Measurements from ENCODE around the gene EMX2. TPM values are rescaled to one million over a fixed set of nuclear protein-coding genes. Genes with fewer than 3 reads are reported as not detected.

EMX2 gene
- total RNA-seq, 1 donor from 2014 or later: 24.7 TPM

- Mint-ChIP-seq H3K9me3 (no peaks in the 10 kb centered on the region), H3K4me3 (peak overlapping the region; percentile 91), H3K36me3 (peaks cover 28% of the 10 kb centered on the region), H3K27me3 (peaks cover 82% of the 10 kb centered on the region), H3K27ac (peak overlapping the region; percentile 94), H3K4me1 (ENCODE audit: unreplicated experiment) (peaks cover 35% of the 10 kb centered on the region)
- TF ChIP-seq CTCF (conservative IDR thresholded peaks at IDR 0.05): no peak
- no peak for DNase-seq (ENCODE audit: extremely low spot score, unreplicated experiment)
Observed at GRCh38 chr10:117544004-117544701, 1.6 kb downstream of the EMX2 start.

- no peak for DNase-seq (ENCODE audit: extremely low spot score, unreplicated experiment)
- Mint-ChIP-seq H3K9me3 (no peaks in the 10 kb centered on the region), H3K27ac (peak overlapping the region; percentile 94), H3K4me1 (ENCODE audit: unreplicated experiment) (peaks cover 35% of the 10 kb centered on the region), H3K27me3 (peaks cover 83% of the 10 kb centered on the region), H3K36me3 (peaks cover 30% of the 10 kb centered on the region), H3K4me3 (peak overlapping the region; percentile 91)
- no peak for TF ChIP-seq CTCF (conservative IDR thresholded peaks at IDR 0.05)
Observed at GRCh38 chr10:117544711-117545140, 2.2 kb downstream of the EMX2 start.

- Mint-ChIP-seq H3K4me1 (ENCODE audit: unreplicated experiment) (peaks cover 39% of the 10 kb centered on the region), H3K9me3 (no peaks in the 10 kb centered on the region), H3K4me3 (peak overlapping the region; percentile 92), H3K27ac (peak overlapping the region; percentile 94), H3K27me3 (peaks cover 83% of the 10 kb centered on the region), H3K36me3 (peaks cover 30% of the 10 kb centered on the region)
- TF ChIP-seq CTCF (conservative IDR thresholded peaks at IDR 0.05): no peak
- DNase-seq (ENCODE audit: extremely low spot score, unreplicated experiment): no peak
Observed at GRCh38 chr10:117545141-117546019, 2.8 kb downstream of the EMX2 start.

GRCh38 chr10:117546020-117546580, 3.6 kb downstream of the EMX2 start:
- no peaks in the 10 kb centered on the region for H3K9me3 Mint-ChIP-seq
- no peak for DNase-seq (ENCODE audit: extremely low spot score, unreplicated experiment)
- peaks cover 30% of the 10 kb centered on the region for H3K36me3 Mint-ChIP-seq
- TF ChIP-seq CTCF (conservative IDR thresholded peaks at IDR 0.05): no peak
- H3K4me1 Mint-ChIP-seq (ENCODE audit: unreplicated experiment): peaks cover 39% of the 10 kb centered on the region
- H3K4me3 Mint-ChIP-seq: peak overlapping the region; percentile 92
- H3K27me3 Mint-ChIP-seq: peaks cover 83% of the 10 kb centered on the region
- H3K27ac Mint-ChIP-seq: peak overlapping the region; percentile 93

- Mint-ChIP-seq H3K27me3 (peaks cover 83% of the 10 kb centered on the region), H3K4me3 (peak overlapping the region; percentile 92), H3K4me1 (ENCODE audit: unreplicated experiment) (peaks cover 43% of the 10 kb centered on the region), H3K9me3 (no peaks in the 10 kb centered on the region), H3K27ac (peak overlapping the region; percentile 93), H3K36me3 (peaks cover 30% of the 10 kb centered on the region)
- TF ChIP-seq CTCF (conservative IDR thresholded peaks at IDR 0.05): no peak
- DNase-seq (ENCODE audit: extremely low spot score, unreplicated experiment): no peak
Observed at GRCh38 chr10:117546581-117547015, 4.1 kb downstream of the EMX2 start.

Measured in type B pancreatic cell (in vitro differentiated cells).